Erythroblast (primary cell): ENCODE data around the gene VIPR1.

Experiments used
- GATA1 ChIP-seq: IDR thresholded peaks from 2 replicates; pipeline ENCODE4 v1.6.1; 2011; ENCODE audit warnings: low read depth, mild to moderate bottlenecking, control low read depth, low read length, moderate library complexity
- POLR2A ChIP-seq: IDR thresholded peaks from 2 replicates; pipeline ENCODE4 v1.6.1; 2011; ENCODE audit warnings: mild to moderate bottlenecking, low read length

GRCh38 chr3:42478830-42479229 is 23.6 kb upstream of the VIPR1 start:
- TF ChIP-seq POLR2A (no peak), GATA1 (no peak)
